ENCODE measurements around the gene PXDN. TPM values are rescaled to one million over a fixed set of nuclear protein-coding genes. Genes with fewer than 3 reads are reported as not detected.
"Not testable (repeated sequence)": the region's sequence is repeated elsewhere in the genome, so short reads cannot be mapped to it uniquely, and the experiment has no call there.

Gene PXDN
- total and polyA plus RNA-seq, 4 donors, result 42.8 to 69.7 (median 59.7) TPM

- not testable (repeated sequence) for H3K27me3 ChIP-seq (ENCODE audit: control insufficient read depth, insufficient read depth, low read length); H3K27ac ChIP-seq (ENCODE audit: low read depth, low read length); H3K4me3 ChIP-seq (ENCODE audit: low read depth, low read length); DNase-seq (ENCODE audit: low read depth in 4 of 6, low spot score in 6 of 6); H3K9me3 ChIP-seq (ENCODE audit: control insufficient read depth, insufficient read depth, low read length)
- peaks cover 28% of the 10 kb centered on the region for H3K4me1 ChIP-seq (ENCODE audit: control insufficient read depth, insufficient read depth, low read length)
- 76% methylated on average over 12 of the region's 15 CpGs for WGBS (ENCODE audit: insufficient coverage)
- peaks cover 21% of the 10 kb centered on the region for H3K36me3 ChIP-seq (ENCODE audit: control insufficient read depth, insufficient read depth, low read length)
These were observed 38.0 kb downstream of the PXDN start for GRCh38 chr2:1706089-1706841.

DNA sequence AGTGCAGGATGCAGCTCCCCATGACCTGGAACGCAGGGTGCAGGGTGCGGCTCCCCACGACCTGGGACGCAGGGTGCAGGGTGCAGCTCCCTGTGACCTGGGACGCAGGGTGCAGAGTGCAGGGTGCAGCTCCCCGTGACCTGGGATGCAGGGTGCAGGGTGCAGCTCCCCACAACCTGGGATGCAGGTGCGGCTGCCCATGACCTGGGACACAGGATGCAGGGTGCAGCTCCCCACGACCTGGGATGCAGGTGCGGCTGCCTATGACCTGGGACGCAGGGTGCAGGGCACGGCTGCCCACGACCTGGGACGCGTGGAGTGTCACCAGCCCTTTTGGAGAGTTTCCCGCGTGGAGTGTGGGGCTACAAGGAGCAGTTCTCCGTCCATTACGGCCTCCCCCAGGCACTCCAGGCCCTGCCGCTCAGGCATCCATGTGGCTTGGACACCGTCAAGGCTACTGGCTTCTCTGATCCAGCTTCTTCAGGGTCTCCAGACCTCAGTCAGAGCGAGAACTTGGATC is 38.7 kb downstream of the PXDN start:
- peaks cover 28% of the 10 kb centered on the region for H3K4me1 ChIP-seq (ENCODE audit: control insufficient read depth, insufficient read depth, low read length)
- H3K9me3 ChIP-seq (ENCODE audit: control insufficient read depth, insufficient read depth, low read length), result no peaks in the 10 kb centered on the region
- DNase-seq (ENCODE audit: low read depth in 4 of 6, low spot score in 6 of 6), result no peak
- H3K27me3 ChIP-seq (ENCODE audit: control insufficient read depth, insufficient read depth, low read length), result no peaks in the 10 kb centered on the region
- H3K36me3 ChIP-seq (ENCODE audit: control insufficient read depth, insufficient read depth, low read length), result peaks cover 23% of the 10 kb centered on the region
- no peak overlapping the region for H3K27ac ChIP-seq (ENCODE audit: low read depth, low read length)
- WGBS (ENCODE audit: insufficient coverage), result 95% methylated on average over 21 of the region's 21 CpGs
- no peak overlapping the region for H3K4me3 ChIP-seq (ENCODE audit: low read depth, low read length)

DNA sequence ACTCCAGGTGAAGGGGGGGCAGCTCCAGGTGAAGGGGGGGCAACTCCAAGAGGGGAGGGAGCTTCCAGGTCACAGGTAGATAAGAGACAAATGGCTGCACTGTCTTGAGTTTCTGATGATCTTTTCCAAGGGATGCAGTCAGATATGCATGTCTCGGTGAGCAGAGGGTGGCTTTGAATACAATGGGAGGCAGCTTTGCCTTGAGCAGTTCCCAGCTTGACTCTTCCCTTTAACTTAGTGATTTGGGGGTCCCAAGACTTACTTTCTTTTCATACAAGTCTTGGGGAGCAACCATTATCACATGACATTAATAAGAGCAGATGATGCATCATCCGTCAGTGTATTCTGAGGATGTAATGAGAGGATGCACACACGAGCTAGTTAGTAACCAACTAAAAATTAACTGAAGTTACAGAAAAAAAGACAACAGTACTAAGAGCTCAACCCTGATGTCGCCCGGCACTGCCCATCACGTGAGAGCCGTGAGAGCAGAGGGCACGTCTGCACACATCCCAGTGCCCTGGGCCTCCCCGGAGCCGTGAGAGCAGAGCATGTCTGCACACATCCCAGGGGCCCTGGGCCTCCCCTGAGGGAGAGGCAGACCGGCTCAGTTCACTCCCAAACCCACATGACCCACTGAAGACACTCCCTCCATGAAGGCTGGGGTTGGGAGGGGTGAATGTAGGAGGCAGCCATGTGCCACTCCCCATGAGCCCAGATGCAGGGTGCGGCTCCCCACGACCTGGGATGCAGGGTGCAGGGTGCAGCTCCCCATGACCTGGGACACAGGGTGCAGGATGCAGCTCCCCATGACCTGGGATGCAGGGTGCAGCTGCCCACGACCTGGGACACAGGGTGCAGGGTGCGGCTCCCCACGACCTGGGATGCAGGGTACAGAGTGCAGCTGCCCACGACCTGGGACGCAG is 39.4 kb downstream of the PXDN start:
- Histone ChIP-seq H3K9me3 (ENCODE audit: control insufficient read depth, insufficient read depth, low read length) (no peaks in the 10 kb centered on the region), H3K27ac (ENCODE audit: low read depth, low read length) (no peak overlapping the region), H3K36me3 (ENCODE audit: control insufficient read depth, insufficient read depth, low read length) (peaks cover 23% of the 10 kb centered on the region), H3K27me3 (ENCODE audit: control insufficient read depth, insufficient read depth, low read length) (no peaks in the 10 kb centered on the region), H3K4me1 (ENCODE audit: control insufficient read depth, insufficient read depth, low read length) (peaks cover 28% of the 10 kb centered on the region), H3K4me3 (ENCODE audit: low read depth, low read length) (no peak overlapping the region)
- DNase-seq (ENCODE audit: low read depth in 4 of 6, low spot score in 6 of 6), result no peak
- 79% methylated on average over 15 of the region's 18 CpGs for WGBS (ENCODE audit: insufficient coverage)

DNA sequence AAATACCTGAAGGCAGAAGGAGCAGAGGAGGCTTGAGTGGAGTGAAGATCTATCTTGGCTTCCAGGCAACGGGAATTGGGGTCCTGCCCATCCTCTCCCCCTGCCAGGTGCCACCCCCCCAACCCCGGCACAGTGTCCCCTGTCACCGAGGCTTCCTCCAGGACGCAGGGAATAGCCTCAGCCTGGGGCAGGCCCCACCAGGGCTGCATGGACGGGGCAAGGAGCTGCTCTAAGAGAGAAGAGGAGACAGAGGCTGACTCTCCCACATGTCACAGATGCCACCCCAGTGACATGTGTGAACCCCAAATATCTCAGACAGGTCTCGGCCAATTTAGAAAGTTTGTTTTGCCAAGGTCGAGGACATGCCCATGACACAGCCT is 42.1 kb downstream of the PXDN start:
- Histone ChIP-seq H3K4me1 (ENCODE audit: control insufficient read depth, insufficient read depth, low read length) (peaks cover 15% of the 10 kb centered on the region), H3K27ac (ENCODE audit: low read depth, low read length) (no peak overlapping the region), H3K9me3 (ENCODE audit: control insufficient read depth, insufficient read depth, low read length) (no peaks in the 10 kb centered on the region), H3K4me3 (ENCODE audit: low read depth, low read length) (no peak overlapping the region), H3K27me3 (ENCODE audit: control insufficient read depth, insufficient read depth, low read length) (no peaks in the 10 kb centered on the region), H3K36me3 (ENCODE audit: control insufficient read depth, insufficient read depth, low read length) (peaks cover 15% of the 10 kb centered on the region)
- 88% methylated on average over 3 of the region's 7 CpGs for WGBS (ENCODE audit: insufficient coverage)
- DNase-seq (ENCODE audit: low read depth in 4 of 6, low spot score in 6 of 6), result no peak

DNA sequence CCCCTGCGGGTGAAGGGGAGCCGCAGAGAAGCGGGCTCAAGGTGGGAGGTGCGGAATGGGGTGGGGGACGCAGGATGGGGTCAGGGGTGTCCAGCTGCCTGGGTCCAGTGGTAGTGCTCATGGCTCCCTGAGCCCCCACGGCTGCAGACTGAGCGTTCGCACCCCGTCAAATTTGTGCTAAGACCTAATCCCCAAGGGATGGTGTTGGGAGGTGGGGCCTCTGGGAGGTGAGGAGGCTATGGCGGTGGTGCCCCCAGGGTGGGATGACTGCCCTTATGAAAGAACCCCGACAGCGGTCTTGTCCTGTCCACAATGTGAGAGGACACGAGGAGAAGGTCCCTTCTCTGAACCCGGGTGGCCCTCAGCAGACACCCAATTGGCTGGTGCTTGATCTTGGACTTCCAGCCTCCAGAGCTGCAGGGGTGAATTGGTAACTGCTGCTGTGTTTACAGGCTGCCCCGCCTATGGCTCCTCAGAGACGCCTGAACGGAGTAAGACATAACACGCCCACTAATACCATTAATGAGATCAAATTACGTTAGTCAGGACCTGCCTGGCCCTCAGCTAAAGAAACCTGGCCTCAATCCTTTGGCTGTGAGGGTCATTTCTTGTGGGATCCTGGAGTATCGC is 42.6 kb downstream of the PXDN start:
- DNase-seq (ENCODE audit: low read depth in 4 of 6, low spot score in 6 of 6), result no peak
- 89% methylated on average over 13 of the region's 20 CpGs for WGBS (ENCODE audit: insufficient coverage)
- Histone ChIP-seq H3K36me3 (ENCODE audit: control insufficient read depth, insufficient read depth, low read length) (peaks cover 15% of the 10 kb centered on the region), H3K9me3 (ENCODE audit: control insufficient read depth, insufficient read depth, low read length) (no peaks in the 10 kb centered on the region), H3K4me1 (ENCODE audit: control insufficient read depth, insufficient read depth, low read length) (peaks cover 15% of the 10 kb centered on the region), H3K27me3 (ENCODE audit: control insufficient read depth, insufficient read depth, low read length) (no peaks in the 10 kb centered on the region), H3K4me3 (ENCODE audit: low read depth, low read length) (no peak overlapping the region), H3K27ac (ENCODE audit: low read depth, low read length) (no peak overlapping the region)

- 81% methylated on average over 6 of the region's 9 CpGs for WGBS (ENCODE audit: insufficient coverage)
These were observed 43.3 kb downstream of the PXDN start for GRCh38 chr2:1701020-1701419.

DNA sequence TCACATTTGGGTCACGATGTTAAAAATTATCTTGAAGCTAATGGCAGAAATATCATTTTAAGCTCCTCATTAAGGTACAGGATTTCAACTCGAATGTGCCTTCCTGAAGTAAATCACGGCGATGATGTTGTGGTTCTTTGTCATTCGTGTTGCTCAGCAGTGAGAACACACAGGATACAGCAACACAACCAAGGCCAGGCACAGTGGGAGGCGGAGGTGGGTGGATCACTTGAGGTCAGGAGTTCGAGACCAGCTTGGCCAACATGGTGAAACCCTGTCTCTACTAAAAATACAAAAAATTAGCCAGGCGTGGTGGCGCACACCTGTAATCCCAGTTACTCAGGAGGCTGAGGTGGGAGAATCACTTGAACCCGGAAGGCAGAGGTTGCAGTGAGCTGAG is 43.9 kb downstream of the PXDN start:
- H3K36me3 ChIP-seq (ENCODE audit: control insufficient read depth, insufficient read depth, low read length), result peaks cover 11% of the 10 kb centered on the region
- 90% methylated on average over 2 of the region's 10 CpGs for WGBS (ENCODE audit: insufficient coverage)
- not testable (repeated sequence) for H3K27me3 ChIP-seq (ENCODE audit: control insufficient read depth, insufficient read depth, low read length); H3K4me1 ChIP-seq (ENCODE audit: control insufficient read depth, insufficient read depth, low read length); DNase-seq (ENCODE audit: low read depth in 4 of 6, low spot score in 6 of 6); H3K9me3 ChIP-seq (ENCODE audit: control insufficient read depth, insufficient read depth, low read length); H3K4me3 ChIP-seq (ENCODE audit: low read depth, low read length); H3K27ac ChIP-seq (ENCODE audit: low read depth, low read length)

More at GRCh38 chr2:1701020-1701419, 43.3 kb downstream of the PXDN start:
- Histone ChIP-seq H3K27ac (ENCODE audit: low read depth, low read length) (no peak overlapping the region), H3K27me3 (ENCODE audit: control insufficient read depth, insufficient read depth, low read length) (no peaks in the 10 kb centered on the region), H3K4me1 (ENCODE audit: control insufficient read depth, insufficient read depth, low read length) (peaks cover 15% of the 10 kb centered on the region), H3K4me3 (ENCODE audit: low read depth, low read length) (no peak overlapping the region), H3K36me3 (ENCODE audit: control insufficient read depth, insufficient read depth, low read length) (peaks cover 15% of the 10 kb centered on the region), H3K9me3 (ENCODE audit: control insufficient read depth, insufficient read depth, low read length) (no peaks in the 10 kb centered on the region)
- DNase-seq (ENCODE audit: low read depth in 4 of 6, low spot score in 6 of 6), result no peak

- Histone ChIP-seq H3K27ac (ENCODE audit: low read depth, low read length) (no peak overlapping the region), H3K36me3 (ENCODE audit: control insufficient read depth, insufficient read depth, low read length) (peaks cover 6% of the 10 kb centered on the region), H3K27me3 (ENCODE audit: control insufficient read depth, insufficient read depth, low read length) (no peaks in the 10 kb centered on the region), H3K9me3 (ENCODE audit: control insufficient read depth, insufficient read depth, low read length) (no peaks in the 10 kb centered on the region), H3K4me3 (ENCODE audit: low read depth, low read length) (no peak overlapping the region), H3K4me1 (ENCODE audit: control insufficient read depth, insufficient read depth, low read length) (peaks cover 6% of the 10 kb centered on the region)
- DNase-seq (ENCODE audit: low read depth in 4 of 6, low spot score in 6 of 6), result no peak
- 58% methylated on average over 8 of the region's 10 CpGs for WGBS (ENCODE audit: insufficient coverage)
These were observed 45.9 kb downstream of the PXDN start for GRCh38 chr2:1698188-1698945.

DNA sequence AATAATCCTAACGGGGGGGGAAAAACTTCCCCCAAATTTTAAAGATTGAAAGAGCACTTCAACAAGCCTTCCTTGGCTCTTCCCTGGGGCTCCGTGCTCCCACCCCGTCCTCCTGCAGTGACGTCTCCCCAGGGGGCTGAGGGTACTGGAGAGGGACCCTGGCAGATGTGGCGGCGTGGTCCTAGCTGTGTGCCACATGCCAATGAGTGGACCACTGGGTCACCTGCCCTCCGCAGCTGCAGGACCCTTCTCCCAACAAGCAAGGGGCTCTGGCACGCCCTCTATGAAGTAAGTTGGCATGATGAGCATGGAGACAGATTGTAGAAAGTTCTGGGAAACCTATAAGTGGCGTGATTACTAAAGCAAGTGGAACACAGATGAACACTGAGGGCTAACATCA is 46.7 kb downstream of the PXDN start:
- 84% methylated on average over 3 of the region's 9 CpGs for WGBS (ENCODE audit: insufficient coverage)
- no peak for DNase-seq (ENCODE audit: low read depth in 4 of 6, low spot score in 6 of 6)
- no peak overlapping the region for H3K4me3 ChIP-seq (ENCODE audit: low read depth, low read length)
- H3K4me1 ChIP-seq (ENCODE audit: control insufficient read depth, insufficient read depth, low read length), result peaks cover 6% of the 10 kb centered on the region
- no peaks in the 10 kb centered on the region for H3K9me3 ChIP-seq (ENCODE audit: control insufficient read depth, insufficient read depth, low read length)
- H3K27ac ChIP-seq (ENCODE audit: low read depth, low read length), result no peak overlapping the region
- no peaks in the 10 kb centered on the region for H3K27me3 ChIP-seq (ENCODE audit: control insufficient read depth, insufficient read depth, low read length)
- H3K36me3 ChIP-seq (ENCODE audit: control insufficient read depth, insufficient read depth, low read length), result peaks cover 6% of the 10 kb centered on the region

All from spinal cord (tissue), 10 donors.